ENCODE data around the gene GRHL3.
"Not testable (repeated sequence)": the region's sequence is repeated elsewhere in the genome, so short reads cannot be mapped to it uniquely, and the experiment has no call there.

The GRHL3 gene

GRCh38 chr1:24283326-24284155 lies 35.6 kb upstream of the GRHL3 start:
- Histone ChIP-seq H3K36me3 (ENCODE audit: insufficient read depth, low read length) (no peaks in the 10 kb centered on the region), H3K4me3 (ENCODE audit: low read depth in 1 of 2, low read length in 2 of 2) (no peak overlapping the region), H3K9ac (ENCODE audit: low read length) (no peak overlapping the region), H3K27me3 (ENCODE audit: control insufficient read depth in 1 of 2, insufficient read depth in 2 of 2, low read length in 2 of 2) (peaks cover 0 to 6% of the 10 kb centered on the region in 2 donors), H3K27ac (ENCODE audit: low read depth, low read length) (no peak overlapping the region), H3K9me3 (ENCODE audit: low read length) (no peaks in the 10 kb centered on the region), H3K4me1 (ENCODE audit: insufficient read depth, low read length) (no peaks in the 10 kb centered on the region)

- Histone ChIP-seq H3K27ac (ENCODE audit: low read depth, low read length) (no peak overlapping the region), H3K9me3 (ENCODE audit: low read length) (no peaks in the 10 kb centered on the region), H3K36me3 (ENCODE audit: insufficient read depth, low read length) (no peaks in the 10 kb centered on the region), H3K27me3 (ENCODE audit: control insufficient read depth in 1 of 2, insufficient read depth in 2 of 2, low read length in 2 of 2) (no peaks in the 10 kb centered on the region), H3K9ac (ENCODE audit: low read length) (no peak overlapping the region), H3K4me1 (ENCODE audit: insufficient read depth, low read length) (no peaks in the 10 kb centered on the region), H3K4me3 (ENCODE audit: low read depth in 1 of 2, low read length in 2 of 2) (no peak overlapping the region)
Observed at GRCh38 chr1:24284156-24284471, 35.0 kb upstream of the GRHL3 start.

GRCh38 chr1:24285231-24285630 lies 33.9 kb upstream of the GRHL3 start:
- Histone ChIP-seq H3K9me3 (ENCODE audit: low read length) (no peaks in the 10 kb centered on the region), H3K27ac (ENCODE audit: low read depth, low read length) (no peak overlapping the region)

GRCh38 chr1:24286246-24287010 lies 32.7 kb upstream of the GRHL3 start:
- no peaks in the 10 kb centered on the region for H3K9me3 ChIP-seq (ENCODE audit: low read length)
- H3K27me3 ChIP-seq (ENCODE audit: control insufficient read depth in 1 of 2, insufficient read depth in 2 of 2, low read length in 2 of 2) = no peaks in the 10 kb centered on the region
- H3K36me3 ChIP-seq (ENCODE audit: insufficient read depth, low read length) = no peaks in the 10 kb centered on the region
- no peak overlapping the region for H3K9ac ChIP-seq (ENCODE audit: low read length)
- peaks cover 4% of the 10 kb centered on the region for H3K4me1 ChIP-seq (ENCODE audit: insufficient read depth, low read length)
- no peak overlapping the region for H3K27ac ChIP-seq (ENCODE audit: low read depth, low read length)
- no peak overlapping the region for H3K4me3 ChIP-seq (ENCODE audit: low read depth in 1 of 2, low read length in 2 of 2)

More at GRCh38 chr1:24285231-24285630, 33.9 kb upstream of the GRHL3 start:
- Histone ChIP-seq H3K9ac (ENCODE audit: low read length) (no peak overlapping the region), H3K27me3 (ENCODE audit: control insufficient read depth in 1 of 2, insufficient read depth in 2 of 2, low read length in 2 of 2) (no peaks in the 10 kb centered on the region), H3K4me1 (ENCODE audit: insufficient read depth, low read length) (peaks cover 4% of the 10 kb centered on the region), H3K36me3 (ENCODE audit: insufficient read depth, low read length) (no peaks in the 10 kb centered on the region), H3K4me3 (ENCODE audit: low read depth in 1 of 2, low read length in 2 of 2) (no peak overlapping the region)

GRCh38 chr1:24287779-24288178 lies 31.4 kb upstream of the GRHL3 start:
- H3K4me1 ChIP-seq (ENCODE audit: insufficient read depth, low read length); H3K4me3 ChIP-seq (ENCODE audit: low read depth in 1 of 2, low read length in 2 of 2); H3K27ac ChIP-seq (ENCODE audit: low read depth, low read length); H3K9ac ChIP-seq (ENCODE audit: low read length); H3K36me3 ChIP-seq (ENCODE audit: insufficient read depth, low read length); H3K9me3 ChIP-seq (ENCODE audit: low read length); H3K27me3 ChIP-seq (ENCODE audit: control insufficient read depth in 1 of 2, insufficient read depth in 2 of 2, low read length in 2 of 2): not testable (repeated sequence)

GRCh38 chr1:24288479-24288878 lies 30.7 kb upstream of the GRHL3 start:
- peaks cover 4% of the 10 kb centered on the region for H3K4me1 ChIP-seq (ENCODE audit: insufficient read depth, low read length)
- no peaks in the 10 kb centered on the region for H3K36me3 ChIP-seq (ENCODE audit: insufficient read depth, low read length)
- no peak overlapping the region for H3K27ac ChIP-seq (ENCODE audit: low read depth, low read length)
- H3K4me3 ChIP-seq (ENCODE audit: low read depth in 1 of 2, low read length in 2 of 2) = no peak overlapping the region
- H3K27me3 ChIP-seq (ENCODE audit: control insufficient read depth in 1 of 2, insufficient read depth in 2 of 2, low read length in 2 of 2) = no peaks in the 10 kb centered on the region
- no peak overlapping the region for H3K9ac ChIP-seq (ENCODE audit: low read length)
- H3K9me3 ChIP-seq (ENCODE audit: low read length) = no peaks in the 10 kb centered on the region

- Histone ChIP-seq H3K36me3 (ENCODE audit: insufficient read depth, low read length) (no peaks in the 10 kb centered on the region), H3K27me3 (ENCODE audit: control insufficient read depth in 1 of 2, insufficient read depth in 2 of 2, low read length in 2 of 2) (no peaks in the 10 kb centered on the region), H3K4me3 (ENCODE audit: low read depth in 1 of 2, low read length in 2 of 2) (no peak overlapping the region), H3K9ac (ENCODE audit: low read length) (no peak overlapping the region), H3K9me3 (ENCODE audit: low read length) (no peaks in the 10 kb centered on the region), H3K27ac (ENCODE audit: low read depth, low read length) (no peak overlapping the region), H3K4me1 (ENCODE audit: insufficient read depth, low read length) (peaks cover 17% of the 10 kb centered on the region)
Observed at GRCh38 chr1:24289937-24290595, 29.1 kb upstream of the GRHL3 start.

- Histone ChIP-seq H3K9ac (ENCODE audit: low read length) (no peak overlapping the region), H3K27ac (ENCODE audit: low read depth, low read length) (no peak overlapping the region), H3K27me3 (ENCODE audit: control insufficient read depth in 1 of 2, insufficient read depth in 2 of 2, low read length in 2 of 2) (no peaks in the 10 kb centered on the region), H3K4me3 (ENCODE audit: low read depth in 1 of 2, low read length in 2 of 2) (no peak overlapping the region), H3K4me1 (ENCODE audit: insufficient read depth, low read length) (peaks cover 25% of the 10 kb centered on the region), H3K9me3 (ENCODE audit: low read length) (no peaks in the 10 kb centered on the region), H3K36me3 (ENCODE audit: insufficient read depth, low read length) (no peaks in the 10 kb centered on the region)
Observed at GRCh38 chr1:24290933-24291487, 28.1 kb upstream of the GRHL3 start.

GRCh38 chr1:24292103-24292502 lies 27.1 kb upstream of the GRHL3 start:
- Histone ChIP-seq H3K36me3 (ENCODE audit: insufficient read depth, low read length) (no peaks in the 10 kb centered on the region), H3K27me3 (ENCODE audit: control insufficient read depth in 1 of 2, insufficient read depth in 2 of 2, low read length in 2 of 2) (no peaks in the 10 kb centered on the region), H3K27ac (ENCODE audit: low read depth, low read length) (no peak overlapping the region), H3K4me1 (ENCODE audit: insufficient read depth, low read length) (peaks cover 28% of the 10 kb centered on the region), H3K9ac (ENCODE audit: low read length) (no peak overlapping the region), H3K9me3 (ENCODE audit: low read length) (no peaks in the 10 kb centered on the region), H3K4me3 (ENCODE audit: low read depth in 1 of 2, low read length in 2 of 2) (no peak overlapping the region)

GRCh38 chr1:24292887-24293286 lies 26.3 kb upstream of the GRHL3 start:
- H3K9ac ChIP-seq (ENCODE audit: low read length) = no peak overlapping the region
- no peak overlapping the region for H3K27ac ChIP-seq (ENCODE audit: low read depth, low read length)
- no peak overlapping the region for H3K4me3 ChIP-seq (ENCODE audit: low read depth in 1 of 2, low read length in 2 of 2)
- no peaks in the 10 kb centered on the region for H3K36me3 ChIP-seq (ENCODE audit: insufficient read depth, low read length)
- peaks cover 35% of the 10 kb centered on the region for H3K4me1 ChIP-seq (ENCODE audit: insufficient read depth, low read length)
- no peaks in the 10 kb centered on the region for H3K27me3 ChIP-seq (ENCODE audit: control insufficient read depth in 1 of 2, insufficient read depth in 2 of 2, low read length in 2 of 2)
- H3K9me3 ChIP-seq (ENCODE audit: low read length) = no peaks in the 10 kb centered on the region

Data from muscle layer of colon (tissue), 2 donors.